ENCODE measurements around the gene RPL13A.

DNA sequence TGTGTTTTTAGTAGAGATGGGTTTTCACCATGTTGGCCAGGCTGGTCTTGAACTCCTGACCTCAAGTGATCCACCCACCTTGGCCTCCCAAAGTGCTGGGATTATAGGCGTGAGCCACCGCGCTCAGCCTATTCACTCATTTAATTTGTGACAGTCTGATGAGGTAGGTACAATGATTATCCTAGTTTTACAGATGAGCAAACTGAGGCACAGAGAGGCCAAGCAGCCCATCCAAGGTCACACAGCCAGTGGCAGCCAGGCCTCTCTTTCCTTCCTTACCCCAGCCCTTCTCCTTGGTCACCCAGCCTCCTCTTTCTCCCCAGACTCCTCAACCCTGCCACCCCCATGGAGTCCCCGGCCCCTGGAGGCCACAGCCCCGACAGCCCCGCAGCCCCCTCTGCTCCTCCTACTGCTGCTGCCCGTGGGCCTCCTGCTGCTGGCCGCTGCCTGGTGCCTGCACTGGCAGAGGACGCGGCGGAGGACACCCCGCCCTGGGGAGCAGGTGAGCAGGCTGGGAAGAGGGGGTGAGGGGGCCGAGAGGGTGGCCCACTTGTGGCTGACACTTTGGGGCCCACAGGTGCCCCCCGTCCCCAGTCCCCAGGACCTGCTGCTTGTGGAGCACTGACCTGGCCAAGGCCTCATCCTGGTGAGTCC lies 7.3 kb upstream of the RPL13A start:
- TF ChIP-seq SIN3A (IDR thresholded peaks at IDR 0.05; ENCODE audit: borderline replicate concordance, insufficient read depth, low read depth, low read length) = no peak
- TF ChIP-seq, protein P1, sequence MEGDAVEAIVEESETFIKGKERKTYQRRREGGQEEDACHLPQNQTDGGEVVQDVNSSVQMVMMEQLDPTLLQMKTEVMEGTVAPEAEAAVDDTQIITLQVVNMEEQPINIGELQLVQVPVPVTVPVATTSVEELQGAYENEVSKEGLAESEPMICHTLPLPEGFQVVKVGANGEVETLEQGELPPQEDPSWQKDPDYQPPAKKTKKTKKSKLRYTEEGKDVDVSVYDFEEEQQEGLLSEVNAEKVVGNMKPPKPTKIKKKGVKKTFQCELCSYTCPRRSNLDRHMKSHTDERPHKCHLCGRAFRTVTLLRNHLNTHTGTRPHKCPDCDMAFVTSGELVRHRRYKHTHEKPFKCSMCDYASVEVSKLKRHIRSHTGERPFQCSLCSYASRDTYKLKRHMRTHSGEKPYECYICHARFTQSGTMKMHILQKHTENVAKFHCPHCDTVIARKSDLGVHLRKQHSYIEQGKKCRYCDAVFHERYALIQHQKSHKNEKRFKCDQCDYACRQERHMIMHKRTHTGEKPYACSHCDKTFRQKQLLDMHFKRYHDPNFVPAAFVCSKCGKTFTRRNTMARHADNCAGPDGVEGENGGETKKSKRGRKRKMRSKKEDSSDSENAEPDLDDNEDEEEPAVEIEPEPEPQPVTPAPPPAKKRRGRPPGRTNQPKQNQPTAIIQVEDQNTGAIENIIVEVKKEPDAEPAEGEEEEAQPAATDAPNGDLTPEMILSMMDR (IDR thresholded peaks at IDR 0.05) = no peak
